ENCODE measurements around the gene CCDC159.
"Not testable (repeated sequence)": the region's sequence is repeated elsewhere in the genome, so short reads cannot be mapped to it uniquely, and the experiment has no call there.

Gene CCDC159

DNA sequence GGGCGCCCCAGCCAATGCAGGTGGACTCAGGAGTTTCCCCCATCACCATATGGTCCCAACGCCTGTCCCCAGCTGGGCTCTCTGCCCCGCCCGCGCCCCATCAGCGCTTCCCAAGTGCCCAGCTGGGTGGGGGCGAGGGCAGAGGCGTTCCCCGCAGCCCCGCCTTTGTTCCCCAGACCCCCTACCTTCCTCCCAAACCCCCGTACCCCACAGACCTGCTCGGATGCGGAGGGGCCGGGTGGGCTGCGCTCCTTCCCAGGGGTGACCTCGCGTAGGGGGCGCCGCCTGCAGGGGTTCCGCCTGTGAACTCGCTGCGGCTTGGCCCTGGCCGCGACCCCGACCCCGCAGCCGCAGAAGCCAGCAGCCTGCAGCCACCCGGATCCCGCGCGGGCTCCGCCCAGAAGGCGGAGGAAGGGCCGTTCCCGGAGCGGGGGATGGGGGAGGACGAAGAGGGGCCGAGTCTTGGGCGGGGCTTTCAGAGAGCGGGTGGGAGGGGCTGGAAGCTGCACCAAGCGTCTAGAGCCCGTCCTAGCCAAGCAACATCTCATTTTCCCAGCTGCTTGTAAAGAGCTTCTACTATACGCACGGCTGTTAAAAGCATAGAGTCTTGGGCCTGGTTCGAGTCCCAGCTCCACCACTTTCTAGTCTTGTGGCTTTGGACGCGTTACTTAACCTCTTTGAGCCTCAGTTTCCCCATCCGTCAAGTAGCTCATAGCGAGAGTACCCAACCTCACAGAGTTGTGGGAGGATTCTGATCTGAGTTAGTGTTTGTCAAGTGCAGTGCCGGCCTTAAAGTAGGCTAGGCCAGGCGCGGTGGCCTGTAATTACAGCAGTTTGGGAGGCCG, 6.8 kb upstream of the CCDC159 start, which contains the start of gene RAB3D:
Gene RAB3D, minus strand, starts transcription at position 404 of the 845 bp plus-strand sequence. CDS start 2,258 bp downstream, outside the sequence.
- TF ChIP-seq, protein P1, sequence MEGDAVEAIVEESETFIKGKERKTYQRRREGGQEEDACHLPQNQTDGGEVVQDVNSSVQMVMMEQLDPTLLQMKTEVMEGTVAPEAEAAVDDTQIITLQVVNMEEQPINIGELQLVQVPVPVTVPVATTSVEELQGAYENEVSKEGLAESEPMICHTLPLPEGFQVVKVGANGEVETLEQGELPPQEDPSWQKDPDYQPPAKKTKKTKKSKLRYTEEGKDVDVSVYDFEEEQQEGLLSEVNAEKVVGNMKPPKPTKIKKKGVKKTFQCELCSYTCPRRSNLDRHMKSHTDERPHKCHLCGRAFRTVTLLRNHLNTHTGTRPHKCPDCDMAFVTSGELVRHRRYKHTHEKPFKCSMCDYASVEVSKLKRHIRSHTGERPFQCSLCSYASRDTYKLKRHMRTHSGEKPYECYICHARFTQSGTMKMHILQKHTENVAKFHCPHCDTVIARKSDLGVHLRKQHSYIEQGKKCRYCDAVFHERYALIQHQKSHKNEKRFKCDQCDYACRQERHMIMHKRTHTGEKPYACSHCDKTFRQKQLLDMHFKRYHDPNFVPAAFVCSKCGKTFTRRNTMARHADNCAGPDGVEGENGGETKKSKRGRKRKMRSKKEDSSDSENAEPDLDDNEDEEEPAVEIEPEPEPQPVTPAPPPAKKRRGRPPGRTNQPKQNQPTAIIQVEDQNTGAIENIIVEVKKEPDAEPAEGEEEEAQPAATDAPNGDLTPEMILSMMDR (IDR thresholded peaks at IDR 0.05; ENCODE audit: low read depth, low read length): no peak
- DNase-seq (ENCODE audit: extremely low read depth, low read depth): peak; percentile 62

DNA sequence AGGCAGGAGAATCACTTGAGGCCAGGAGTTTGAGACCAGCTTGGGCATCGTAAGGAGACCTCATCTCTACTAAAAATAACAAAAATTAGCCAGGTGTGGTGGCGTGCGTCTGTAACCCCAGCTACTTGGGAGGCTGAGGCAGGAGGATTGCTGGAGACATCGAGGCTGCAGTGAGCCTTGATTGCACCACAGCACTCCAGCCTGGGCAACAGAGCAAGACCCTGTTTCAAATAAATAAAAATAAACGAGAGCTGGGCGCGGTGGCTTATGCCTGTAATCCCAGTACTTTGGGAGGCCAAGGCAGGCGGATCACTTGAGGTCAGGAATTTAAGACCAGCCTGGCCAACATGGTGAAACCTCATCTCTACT, 6.2 kb upstream of the CCDC159 start:
- not testable (repeated sequence) for DNase-seq (ENCODE audit: extremely low read depth, low read depth)

DNA sequence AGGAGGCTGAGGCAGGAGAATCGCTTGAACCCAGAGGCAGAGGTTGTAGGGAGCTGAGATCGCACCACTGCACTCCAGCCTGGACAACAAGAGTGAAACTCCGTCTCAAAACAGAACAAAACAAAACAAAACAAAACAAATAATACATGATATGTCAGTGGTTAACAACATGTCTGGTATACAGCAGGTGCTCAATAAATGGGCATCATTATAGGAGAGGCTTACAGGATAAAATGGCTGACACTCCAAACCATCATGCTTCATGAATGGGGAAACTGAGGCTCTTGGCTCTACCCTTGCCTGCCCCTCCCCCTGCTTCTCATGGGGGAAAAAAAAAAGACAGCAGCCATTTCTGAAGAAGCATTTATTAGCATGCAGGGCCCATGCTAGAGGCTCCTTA, 3.9 kb upstream of the CCDC159 start:
- TF ChIP-seq, protein P1 (IDR thresholded peaks at IDR 0.05; ENCODE audit: low read depth, low read length): no peak
- DNase-seq (ENCODE audit: extremely low read depth, low read depth): no peak

DNA sequence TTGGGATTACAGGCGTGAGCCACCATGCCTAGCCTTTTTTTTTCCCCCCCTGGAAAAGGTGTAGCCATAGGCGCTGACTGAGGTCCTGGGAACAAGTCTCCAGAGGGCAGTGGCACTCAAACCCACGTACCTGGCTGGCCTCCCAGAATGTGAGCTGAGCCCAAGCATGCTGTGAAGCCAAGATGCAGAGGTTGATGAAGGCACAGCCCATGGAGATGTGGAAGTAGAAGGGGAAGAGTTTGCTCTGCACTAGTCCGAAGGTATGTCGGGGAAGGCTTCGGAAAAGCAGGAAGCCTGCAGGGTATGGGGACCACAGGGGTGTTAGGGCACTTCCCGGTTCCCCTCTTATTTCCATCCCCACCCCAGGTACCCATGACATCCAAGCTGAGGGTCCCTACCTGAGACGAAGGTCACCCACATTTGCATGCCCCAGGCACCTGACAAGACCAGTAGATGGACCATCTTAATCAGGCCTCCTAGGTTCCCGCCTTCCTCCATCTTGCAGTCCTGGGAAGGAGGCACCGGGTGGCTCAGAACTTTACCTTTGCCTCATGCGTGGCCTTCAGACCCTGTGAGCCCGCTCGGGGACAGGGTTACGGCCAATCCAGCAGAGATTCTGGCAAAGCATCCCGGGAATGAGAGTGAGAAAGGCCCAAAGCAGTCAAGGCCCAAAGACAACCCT, 1.1 kb upstream of the CCDC159 start:
- TF ChIP-seq, protein P1 (IDR thresholded peaks at IDR 0.05; ENCODE audit: low read depth, low read length): no peak
- DNase-seq (ENCODE audit: extremely low read depth, low read depth): no peak

DNA sequence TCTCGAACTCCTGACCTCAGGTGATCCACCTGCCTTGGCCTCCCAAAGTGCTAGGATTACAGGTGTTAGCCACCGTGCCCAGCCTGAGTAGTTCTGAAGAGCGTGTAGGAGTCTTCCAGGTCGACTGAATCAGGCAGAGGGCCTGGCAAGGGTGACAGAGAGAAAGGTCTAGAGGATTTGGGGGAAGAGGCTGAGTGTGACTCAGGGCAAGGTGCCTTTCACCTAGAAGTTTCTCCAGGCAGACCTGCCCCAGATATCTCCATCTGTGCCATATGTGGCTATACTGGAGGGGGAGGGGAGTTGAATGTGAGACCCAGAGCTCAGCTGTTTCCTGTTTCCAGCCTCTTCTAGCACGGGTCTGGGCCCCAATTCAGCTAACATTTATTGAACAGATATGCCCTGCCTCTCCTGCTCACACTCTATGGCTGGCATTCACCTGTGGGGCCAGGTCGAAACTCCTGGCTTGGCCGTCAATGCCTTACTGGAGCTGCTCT, 1.3 kb downstream of the CCDC159 start:
- TF ChIP-seq, protein P1 (IDR thresholded peaks at IDR 0.05; ENCODE audit: low read depth, low read length): no peak
- no peak for DNase-seq (ENCODE audit: extremely low read depth, low read depth)

DNA sequence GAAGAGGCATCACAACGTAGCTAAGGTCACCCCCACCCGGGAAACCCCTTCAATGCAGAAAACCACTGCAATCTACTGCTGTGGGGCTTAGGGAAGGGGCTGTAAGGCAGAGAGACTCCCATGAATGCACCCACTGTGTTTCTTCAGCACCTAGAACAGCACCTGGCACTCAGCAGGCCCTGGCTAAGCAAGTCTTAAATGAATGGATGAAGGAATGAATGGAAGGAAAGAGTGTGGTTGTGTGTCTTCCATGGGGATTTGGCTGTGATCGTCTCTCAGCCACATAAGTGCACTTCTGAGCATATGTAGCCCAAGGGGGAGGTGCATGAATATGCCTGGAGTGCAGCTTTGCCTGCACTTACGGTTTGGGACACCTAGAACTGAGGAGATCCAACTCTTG, 2.9 kb downstream of the CCDC159 start:
- DNase-seq (ENCODE audit: extremely low read depth, low read depth): no peak
- TF ChIP-seq, protein P1 (IDR thresholded peaks at IDR 0.05; ENCODE audit: low read depth, low read length): no peak

DNA sequence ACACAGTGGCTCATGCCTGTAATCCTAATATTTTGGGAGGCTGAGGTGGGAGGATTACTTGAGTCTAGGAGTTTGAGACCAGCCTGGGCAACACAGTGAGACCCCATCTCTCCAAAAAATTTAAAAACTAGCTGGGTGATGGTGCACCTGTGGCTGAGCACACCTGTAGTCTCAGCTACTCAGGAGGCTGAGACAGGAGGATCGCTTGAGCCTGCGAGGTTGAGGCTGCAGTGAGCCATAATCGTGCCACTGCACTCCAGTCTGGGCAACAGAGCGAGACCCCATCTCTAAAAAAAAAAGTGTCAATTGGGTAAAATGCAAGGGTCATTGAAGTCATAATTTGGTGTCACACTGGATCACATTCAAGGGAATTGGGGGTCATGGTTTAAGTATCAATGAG, 7.8 kb downstream of the CCDC159 start:
- DNase-seq (ENCODE audit: extremely low read depth, low read depth): not testable (repeated sequence)

All from AG09319 (cell line).